NCI-H1930 (cell line): ENCODE measurements around the gene DES.
"Not testable (repeated sequence)": the region's sequence is repeated elsewhere in the genome, so short reads cannot be mapped to it uniquely, and the experiment has no call there.

Source experiments
- DNase-seq, 2 experiments: peaks; one replicate each; lab custom pipeline; 2025; lab: John Stamatoyannopoulos, UW

The DES gene

DNA sequence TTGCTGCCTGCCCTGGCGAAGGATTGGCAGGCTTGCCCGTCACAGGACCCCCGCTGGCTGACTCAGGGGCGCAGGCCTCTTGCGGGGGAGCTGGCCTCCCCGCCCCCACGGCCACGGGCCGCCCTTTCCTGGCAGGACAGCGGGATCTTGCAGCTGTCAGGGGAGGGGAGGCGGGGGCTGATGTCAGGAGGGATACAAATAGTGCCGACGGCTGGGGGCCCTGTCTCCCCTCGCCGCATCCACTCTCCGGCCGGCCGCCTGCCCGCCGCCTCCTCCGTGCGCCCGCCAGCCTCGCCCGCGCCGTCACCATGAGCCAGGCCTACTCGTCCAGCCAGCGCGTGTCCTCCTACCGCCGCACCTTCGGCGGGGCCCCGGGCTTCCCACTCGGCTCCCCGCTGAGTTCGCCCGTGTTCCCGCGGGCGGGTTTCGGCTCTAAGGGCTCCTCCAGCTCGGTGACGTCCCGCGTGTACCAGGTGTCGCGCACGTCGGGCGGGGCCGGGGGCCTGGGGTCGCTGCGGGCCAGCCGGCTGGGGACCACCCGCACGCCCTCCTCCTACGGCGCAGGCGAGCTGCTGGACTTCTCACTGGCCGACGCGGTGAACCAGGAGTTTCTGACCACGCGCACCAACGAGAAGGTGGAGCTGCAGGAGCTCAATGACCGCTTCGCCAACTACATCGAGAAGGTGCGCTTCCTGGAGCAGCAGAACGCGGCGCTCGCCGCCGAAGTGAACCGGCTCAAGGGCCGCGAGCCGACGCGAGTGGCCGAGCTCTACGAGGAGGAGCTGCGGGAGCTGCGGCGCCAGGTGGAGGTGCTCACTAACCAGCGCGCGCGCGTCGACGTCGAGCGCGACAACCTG, at the start of gene DES:
DES (plus strand) TSS at position 223 of the 857 bp plus-strand sequence; CDS start at position 309, 86 bp downstream.
- DNase-seq = no peak

DNA sequence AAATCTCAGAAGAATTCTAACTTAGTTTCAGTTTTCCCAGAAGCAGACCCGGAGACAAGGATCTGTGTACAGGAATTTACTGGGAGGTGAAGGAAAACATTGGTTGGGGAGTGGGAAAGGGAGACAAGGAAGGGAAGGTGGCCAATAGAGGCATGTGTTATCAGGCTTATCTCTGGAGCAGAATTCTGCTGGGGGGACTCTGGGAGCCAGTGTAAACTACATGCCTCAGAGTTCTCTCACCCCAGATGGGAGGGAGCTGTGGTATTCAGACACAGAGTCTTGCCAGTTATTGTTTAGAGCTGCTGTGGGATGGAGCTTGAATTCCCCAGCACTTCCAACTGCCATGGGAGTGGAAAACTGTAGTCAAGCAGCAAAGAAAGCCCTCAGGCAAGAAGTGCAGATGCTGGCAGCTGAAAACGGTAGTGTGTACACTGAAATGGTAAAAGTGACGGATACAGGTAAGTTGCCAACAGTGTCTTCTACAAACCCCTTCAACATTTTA, 49.4 kb upstream of the DES start:
- no peak for DNase-seq

DNA sequence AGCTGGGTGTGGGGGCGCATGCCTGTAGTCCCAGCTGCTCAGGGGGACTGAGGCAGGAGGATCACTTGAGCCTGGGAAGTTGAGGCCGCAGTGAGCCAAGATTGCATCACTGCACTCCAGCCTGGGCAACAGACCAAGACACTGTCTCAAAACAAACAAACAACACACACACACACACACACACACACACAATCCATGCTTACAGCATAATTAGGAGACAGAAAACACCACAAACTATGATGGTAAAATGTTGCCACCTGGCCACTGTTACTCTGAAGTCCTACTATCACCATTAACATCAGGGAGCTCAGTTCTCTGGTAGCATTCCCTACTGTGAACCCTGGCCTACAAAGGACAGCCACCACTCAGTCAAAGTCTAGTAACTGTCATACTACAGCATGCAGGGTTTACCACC, 48.7 kb upstream of the DES start:
- DNase-seq = no peak

DNA sequence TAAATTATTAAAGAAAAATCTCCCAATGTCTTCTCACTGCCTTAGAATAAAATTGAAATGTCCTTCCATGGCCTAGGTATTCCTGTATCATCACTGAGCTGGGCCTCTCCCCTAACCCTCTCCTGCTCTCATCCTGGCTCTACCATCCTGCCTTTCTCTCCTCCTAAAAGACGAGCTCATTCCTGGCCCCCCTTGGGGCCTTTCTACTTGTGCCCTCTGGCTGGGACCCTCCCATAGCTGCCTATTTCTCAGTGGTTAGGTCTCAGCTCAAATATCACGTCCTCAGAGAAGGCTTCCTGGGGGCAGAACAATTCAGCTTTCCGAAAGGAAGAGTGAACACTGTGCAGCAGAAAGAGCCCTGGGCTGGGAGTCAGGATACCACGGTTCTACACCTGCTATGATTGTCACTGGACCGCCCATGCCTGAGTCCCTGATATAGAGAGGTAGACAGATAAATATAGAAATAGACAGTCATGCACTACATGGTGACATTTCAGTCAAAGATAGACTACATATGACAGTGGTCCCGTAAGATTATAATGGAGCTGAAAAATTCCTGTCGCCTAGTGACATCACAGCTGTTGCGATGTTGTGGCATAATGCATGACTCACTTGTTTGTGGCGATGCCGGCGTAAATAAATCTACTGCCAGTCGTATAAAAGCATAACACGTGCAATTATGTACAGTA, 39.9 kb upstream of the DES start:
- no peak for DNase-seq

DNA sequence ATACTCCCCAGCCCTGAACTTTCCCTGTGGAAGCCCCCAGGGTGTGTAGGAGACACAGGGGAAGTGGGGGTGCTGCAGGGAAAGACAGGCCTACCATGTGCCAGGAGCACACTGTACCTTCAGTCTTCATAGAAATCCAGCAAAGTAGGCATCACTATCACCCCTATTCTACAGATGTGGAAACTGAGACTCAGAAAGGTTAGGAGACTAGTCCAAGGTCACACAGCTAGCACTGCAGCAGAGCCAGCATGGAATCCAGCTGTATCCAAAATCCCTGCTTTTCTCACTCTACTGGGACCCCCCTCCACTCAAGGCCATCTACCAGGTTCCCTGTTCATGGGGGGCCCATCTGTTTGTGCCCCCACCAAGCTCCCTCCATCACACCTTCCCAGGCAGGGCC, 37.3 kb upstream of the DES start:
- DNase-seq = no peak

DNA sequence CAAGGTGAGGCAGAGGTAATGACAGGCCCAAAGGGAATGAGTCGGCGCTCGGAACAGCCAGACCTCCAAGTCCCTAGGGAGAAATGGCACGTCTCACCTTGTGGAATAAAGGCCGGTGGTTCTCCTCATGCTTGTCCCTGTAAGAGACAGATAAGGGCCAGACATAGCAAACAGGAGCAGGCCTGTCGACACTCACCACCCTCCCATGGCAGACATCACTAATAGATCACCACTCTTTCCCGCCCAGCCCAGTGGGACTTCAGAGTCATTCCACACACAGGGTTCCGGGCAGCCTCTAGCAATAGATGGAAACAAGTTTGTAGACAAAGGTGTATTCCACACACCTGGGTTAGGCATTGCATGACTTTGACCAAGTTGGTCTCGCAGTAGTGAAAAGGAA, 36.7 kb upstream of the DES start:
- DNase-seq = no peak

DNA sequence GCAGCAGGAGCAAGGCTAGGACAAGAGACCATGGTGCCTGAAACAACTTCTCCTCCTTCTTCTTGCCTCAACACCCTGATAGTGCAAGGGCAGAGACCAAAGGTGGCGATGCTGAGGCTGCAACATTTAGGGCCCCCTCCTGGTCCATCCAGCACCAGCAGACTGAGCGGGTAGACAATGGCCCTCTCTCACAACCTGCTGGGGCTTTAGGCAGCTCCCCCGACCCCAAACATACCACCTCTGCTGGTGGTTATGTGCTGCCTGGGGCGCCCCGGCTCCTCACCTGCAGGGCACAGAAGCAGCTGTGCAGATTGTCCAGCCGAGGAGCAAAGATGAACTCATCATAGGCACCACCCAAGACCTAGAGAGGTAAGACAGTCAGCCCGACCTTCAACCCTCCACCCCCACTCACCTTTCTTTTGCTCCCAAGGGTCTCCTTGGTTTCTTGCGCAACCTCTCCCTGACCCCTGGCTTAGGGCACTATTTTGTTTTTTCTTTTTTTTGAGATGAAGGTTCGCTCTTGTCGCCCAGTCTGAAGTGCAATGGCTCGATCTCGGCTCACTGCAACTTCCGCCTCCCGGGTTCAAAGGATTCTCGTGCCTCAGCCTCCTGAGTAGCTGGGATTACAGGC, 34.0 kb upstream of the DES start:
- DNase-seq = no peak

DNA sequence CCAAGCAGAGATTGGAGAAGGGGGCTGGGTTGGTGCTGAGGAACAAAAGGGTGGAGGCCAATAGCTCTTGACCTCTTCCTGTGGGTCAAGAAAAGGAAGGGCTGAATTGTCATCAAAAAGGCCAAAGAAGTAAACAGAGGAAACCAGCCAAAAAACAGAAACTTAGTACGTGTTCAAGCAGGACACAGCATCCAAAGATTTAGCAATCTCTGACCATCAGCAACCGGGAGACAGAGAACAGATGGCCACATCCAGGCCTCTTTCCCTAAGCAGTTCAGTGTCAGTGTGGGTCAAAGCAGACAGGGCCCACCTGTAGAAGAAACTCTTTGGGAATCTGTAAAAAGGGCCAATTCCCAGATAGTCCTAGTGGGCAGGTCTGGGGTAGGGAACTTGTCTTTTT, 33.3 kb upstream of the DES start:
- DNase-seq = no peak

DNA sequence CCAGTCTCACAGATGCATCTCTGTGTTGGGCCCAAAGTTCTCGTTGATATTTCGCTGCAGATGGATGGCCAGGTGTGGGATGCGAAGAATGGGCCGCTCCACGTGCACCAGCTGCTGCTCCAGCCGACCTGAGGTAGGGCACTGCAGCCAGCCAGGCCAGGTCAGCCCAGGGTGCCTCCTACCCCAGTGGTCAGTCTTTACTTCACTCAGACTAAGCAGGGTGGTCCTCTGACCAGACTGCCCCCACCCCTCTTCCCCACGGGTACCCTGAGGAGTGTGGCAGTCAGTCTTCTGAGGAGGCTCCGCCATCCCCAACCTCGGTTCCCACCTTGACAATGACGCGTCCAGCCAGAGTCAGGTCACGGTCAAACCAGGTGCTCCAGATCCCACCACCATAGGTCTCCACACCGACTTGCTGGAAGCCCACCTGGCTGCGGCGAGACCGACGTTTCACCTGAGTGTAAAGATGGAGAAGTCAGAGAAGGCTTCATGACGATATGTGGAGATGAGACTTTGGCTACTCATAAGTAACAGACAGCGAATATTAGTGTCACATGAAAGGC, 32.1 kb upstream of the DES start:
- DNase-seq = no peak

DNA sequence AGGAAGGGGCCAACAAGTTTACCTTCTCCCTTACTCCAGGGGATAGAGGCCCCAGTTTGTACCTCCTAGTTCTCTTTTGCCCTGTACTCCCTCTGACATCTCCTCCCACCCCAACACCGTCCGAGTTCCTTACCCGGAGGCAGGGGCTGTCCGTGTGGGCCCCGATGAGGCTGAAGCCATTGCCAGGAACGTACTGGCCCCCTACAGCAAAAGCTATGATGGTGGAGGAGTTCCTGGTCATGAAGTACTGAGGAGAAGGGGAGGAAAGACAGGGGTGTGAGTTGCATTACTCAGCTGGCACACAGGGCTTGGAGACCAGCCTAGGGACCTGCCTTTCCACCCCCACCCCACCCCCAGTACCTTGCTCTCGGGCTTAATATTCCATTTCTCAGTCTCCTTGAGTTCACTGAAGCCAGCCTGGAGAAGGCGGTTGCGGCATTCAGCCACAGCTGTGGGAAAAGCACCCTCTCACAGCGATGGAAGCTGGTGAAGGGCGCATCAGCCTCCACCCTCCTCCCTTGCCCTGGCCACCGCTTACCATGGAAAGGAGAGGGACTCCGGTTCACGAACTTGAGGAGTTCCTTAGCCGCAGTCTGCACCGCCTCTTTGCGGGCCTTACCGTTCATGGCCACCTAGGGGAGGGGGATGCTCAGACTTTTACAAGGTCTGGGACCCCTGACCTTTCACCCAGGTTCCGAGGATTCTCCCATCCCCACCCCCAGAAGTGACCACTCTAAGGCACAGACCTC, 31.5 kb upstream of the DES start:
- no peak for DNase-seq

DNA sequence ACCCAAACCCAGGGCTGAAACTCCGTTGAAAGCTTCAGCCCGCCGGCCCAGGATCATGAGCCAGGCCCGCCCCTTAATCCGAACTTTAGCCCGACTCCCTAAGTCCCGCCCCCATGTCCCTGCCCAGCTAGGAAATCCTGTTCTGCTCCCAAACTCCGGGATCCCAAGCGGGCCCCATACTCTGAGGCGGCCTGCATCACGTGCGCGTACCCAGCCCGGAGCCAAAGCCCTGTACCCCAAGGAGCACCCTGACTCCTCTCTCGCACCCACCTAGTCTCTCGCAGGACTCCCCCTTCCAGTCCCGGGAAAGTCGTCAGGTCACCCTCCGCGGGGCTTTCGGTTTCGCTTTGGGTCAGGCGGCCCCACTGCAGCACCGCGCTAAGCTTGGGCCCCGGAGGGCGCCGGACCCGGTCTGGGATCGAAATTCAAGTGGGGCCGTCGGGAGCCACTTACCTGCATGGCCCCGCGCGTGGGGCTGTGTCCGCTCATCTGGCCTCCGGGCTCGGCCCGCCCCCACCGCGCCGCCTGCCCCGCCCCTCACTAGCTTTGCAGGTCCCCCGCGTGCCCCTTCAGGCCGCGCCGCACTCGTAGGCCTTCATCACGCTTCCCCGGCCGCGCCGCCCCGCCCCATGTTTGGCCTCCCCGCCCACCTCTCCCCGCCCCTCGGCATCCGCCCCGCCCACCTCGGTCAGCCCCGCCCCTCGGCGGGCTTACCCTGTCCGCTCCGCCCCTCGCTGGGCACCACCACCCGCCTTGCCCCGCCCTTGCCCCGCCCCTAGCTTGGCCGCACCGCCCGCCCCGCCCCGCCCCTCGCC, 30.7 kb upstream of the DES start, which contains the start of gene DNPEP:
DNPEP (minus strand) TSS at position 607 of the 815 bp plus-strand sequence; CDS start at position 489, 118 bp downstream.
- peak; percentile 85 to 87 for DNase-seq

DNA sequence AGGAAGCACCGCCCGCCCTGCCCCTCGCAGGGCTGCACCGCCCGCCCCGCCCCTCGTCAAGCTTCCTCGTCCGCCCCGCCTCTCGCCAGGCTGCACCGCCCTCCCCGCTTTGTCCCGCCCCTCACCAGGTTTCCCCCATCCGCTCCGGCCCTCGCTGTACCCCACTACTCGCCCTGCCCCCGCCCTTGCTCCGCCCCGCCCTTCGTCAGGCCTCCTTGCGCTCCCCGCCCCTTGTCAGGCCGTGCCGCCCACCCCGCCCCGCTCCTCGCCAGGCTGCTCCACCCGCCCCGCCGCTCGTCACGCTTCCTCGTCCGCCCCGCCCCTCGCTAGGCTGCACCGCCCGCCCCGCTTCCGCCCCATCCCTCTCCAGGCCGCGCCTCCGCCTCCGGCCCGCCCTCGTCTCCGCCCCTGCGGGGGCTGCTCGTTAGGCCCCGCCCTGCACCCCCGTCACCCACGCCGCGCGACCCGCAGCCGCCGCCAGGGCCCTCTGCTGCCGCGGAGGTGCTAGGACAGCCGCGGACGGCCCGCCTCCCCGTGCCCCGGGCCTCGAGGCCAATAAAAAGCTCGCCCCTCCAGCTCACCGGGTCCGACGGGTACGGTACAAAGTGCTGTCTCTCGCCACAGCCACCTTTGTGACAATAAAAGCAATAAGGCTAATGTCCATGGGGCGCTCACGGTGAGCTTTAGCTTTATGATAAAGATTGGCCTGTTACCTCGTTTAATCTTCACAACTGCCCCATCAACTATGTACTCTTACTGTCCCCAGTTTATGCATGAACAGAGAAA, 29.9 kb upstream of the DES start:
- peak; percentile 85 to 91 for DNase-seq

DNA sequence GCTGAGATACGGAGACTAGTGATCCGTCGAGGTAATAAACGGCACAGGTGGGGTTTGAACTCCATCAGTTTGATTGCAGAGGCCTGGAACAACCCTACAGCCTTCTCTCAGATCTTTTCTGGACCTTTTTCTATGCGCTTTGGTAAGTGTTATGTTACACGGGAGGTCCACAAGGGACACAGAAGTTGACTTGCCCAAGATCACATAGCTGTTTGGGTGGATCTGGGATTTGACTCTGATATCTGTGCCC, 29.3 kb upstream of the DES start:
- no peak for DNase-seq

DNA sequence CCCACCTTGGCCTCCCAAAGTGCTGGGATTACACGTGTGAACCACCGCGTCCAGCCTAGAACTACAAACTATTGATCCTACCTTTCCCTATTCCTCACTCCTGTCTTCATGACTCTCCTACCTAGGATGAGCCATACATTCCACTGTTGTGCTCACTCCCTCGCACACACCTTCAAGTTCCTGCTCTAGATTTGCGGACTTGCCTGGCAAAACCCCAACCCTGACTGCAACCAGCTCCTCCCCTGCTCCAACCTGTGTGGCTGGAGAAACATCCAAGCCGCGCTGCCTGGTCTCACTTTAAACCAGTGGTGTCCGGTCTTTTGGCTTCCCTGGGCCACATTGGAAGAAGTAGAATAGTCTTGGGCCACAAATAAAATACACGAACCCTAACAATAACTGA, 25.4 kb upstream of the DES start:
- no peak for DNase-seq

DNA sequence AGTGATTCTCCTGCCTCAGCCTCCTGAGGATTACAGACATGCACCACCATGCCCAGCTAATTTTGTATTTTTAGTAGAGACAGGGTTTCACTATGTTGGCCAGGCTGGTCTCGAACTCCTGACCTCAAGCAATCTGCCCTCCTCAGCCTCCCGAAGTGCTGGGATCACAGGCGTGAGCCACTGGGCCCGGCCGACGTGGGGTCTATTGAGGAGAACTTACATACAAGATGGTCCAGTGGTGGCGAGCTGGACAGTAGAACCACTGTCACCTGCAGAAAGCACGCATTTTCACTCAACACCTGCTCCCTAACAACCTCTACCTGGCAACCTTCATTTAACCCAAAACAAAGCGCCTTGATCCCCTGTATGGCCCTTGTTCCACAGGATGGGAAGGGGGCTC, 23.1 kb upstream of the DES start:
- not testable (repeated sequence) for DNase-seq

DNA sequence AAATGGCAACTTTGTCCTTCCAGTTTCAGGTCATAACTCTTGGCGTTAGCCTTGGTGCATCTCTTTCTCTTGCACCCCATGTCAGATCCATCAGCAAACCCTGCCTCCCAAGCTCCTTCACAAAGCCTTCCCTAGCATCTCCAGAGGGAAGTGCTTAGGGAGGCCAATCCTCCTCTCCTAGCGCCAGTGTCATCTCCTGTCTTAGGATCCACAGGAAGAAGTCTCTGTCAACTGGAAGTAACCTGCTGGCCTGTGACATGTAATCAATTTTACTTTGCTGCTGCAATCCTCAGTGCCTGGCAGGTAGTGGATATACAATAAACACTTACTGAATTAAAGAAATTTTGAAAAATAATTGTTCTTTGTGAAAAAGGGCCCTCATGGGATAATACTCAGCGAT, 22.6 kb upstream of the DES start:
- DNase-seq = no peak

DNA sequence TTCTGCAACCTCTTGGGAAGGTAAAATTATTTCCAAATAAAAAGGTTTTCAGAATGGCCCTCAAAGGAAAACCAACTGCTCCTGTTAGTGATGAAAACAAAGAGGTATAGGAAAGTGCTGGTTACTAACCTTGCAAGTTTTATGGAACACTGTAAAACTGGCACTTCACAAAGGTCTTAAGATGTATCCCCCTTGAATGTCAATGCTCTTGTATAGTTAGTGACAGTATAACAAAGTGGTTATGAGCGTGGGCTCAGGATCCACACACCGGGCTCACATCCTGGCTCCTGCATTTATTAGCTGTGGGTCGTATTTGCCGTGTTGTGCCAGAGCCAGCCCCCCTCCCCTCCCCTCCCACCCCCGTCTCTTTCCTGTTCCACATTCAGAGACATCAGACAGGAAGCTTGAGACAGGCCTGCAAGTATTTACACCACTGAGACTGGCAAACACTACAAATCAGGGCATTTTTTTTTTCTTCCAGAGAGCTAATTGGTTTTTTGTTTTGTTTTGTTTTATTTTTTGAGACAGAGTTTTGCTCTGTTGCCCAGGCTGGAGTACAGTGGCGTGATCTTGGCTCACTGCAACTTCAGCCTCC, 21.2 kb upstream of the DES start:
- DNase-seq = no peak

DNA sequence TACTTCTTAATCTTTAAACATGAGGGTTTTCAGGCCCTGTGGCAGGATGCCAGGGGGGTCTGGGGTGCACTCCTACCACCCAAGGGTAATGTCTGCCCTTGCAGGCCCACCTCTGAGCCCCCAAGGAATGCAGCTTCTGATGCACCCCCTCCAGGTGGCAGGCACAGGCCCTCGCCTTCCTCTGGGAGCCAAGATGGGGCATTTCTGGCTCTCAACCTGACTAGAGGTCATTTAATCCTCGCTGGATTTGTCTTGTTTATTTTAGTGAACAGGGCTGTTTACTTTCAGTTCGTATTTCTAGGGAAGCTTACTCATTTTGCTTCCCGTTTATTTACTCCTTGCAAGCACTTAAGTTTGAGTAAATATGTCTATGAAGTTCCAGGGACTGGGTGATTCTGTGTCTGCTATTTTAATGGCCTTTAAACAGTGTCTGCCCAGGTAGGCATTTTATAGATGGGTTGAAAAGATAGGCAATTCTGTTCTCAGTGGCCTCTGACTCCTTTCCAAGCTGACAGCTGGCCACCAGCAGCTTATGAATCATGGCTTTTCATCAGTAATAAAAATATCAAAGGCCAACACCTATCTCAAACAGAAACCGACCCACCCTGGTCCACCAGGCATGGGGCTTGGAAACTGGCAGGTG, 19.3 kb upstream of the DES start:
- peak; percentile 38 to 69 for DNase-seq
